Peyer's patch (tissue), 4 donors: ENCODE data around the gene SLC29A2. TPM values are rescaled to one million over a fixed set of nuclear protein-coding genes. Genes with fewer than 3 reads are reported as not detected.
A peak's percentile ranks its signal among the peaks of the same experiment; 100 is the strongest.
"Not testable (repeated sequence)": the region's sequence is repeated elsewhere in the genome, so short reads cannot be mapped to it uniquely, and the experiment has no call there.

Source experiments
- DNase-seq, 3 donors: peaks; one replicate each; pipeline ENCODE4 v3.0.0-alpha.2; 2017 to 2019
- H3K27ac ChIP-seq, 4 donors: fragments of 200-600 bp; sonication (generic); one replicate each; pipeline ENCODE4 v1.5.1; 2016 to 2019
- H3K27me3 ChIP-seq, 2 donors: fragments of 200-600 bp; sonication (generic); one replicate each; pipeline ENCODE4 v1.5.1; 2019
- H3K36me3 ChIP-seq, 3 donors: fragments of 200-600 bp; sonication (generic); one replicate each; pipeline ENCODE4 v1.5.1; 2016 to 2019
- H3K4me1 ChIP-seq, 4 donors: fragments of 200-600 bp; sonication (generic); one replicate each; pipeline ENCODE4 v1.5.1; 2016 to 2019
- H3K4me3 ChIP-seq, 4 donors: fragments of 200-600 bp; sonication (generic); 1 replicate in 3 of 4; 2 replicates in 1 of 4; pipeline ENCODE4 v1.5.1; 2016 to 2019; ENCODE audit warnings: mild to moderate bottlenecking in 1 of 4
- H3K9me3 ChIP-seq, 4 donors: fragments of 200-600 bp; sonication (generic); one replicate each; pipeline ENCODE4 v1.5.1; 2016 to 2019; ENCODE audit warnings: mild to moderate bottlenecking in 1 of 4
- CTCF ChIP-seq, 6 experiments: fragments of 450-650 bp in 4 of 6; fragments of 200-600 bp in 2 of 6; sonication (generic) in 1 of 6; IDR thresholded peaks; one replicate each; pipeline ENCODE4 v1.5.1; 2017 to 2019; ENCODE audit warnings: antibody characterized with exemption in 6 of 6, mild to moderate bottlenecking in 3 of 6, moderate library complexity in 1 of 6
- POLR2A ChIP-seq, 2 donors: fragments of 450-650 bp; IDR thresholded peaks; one replicate each; pipeline ENCODE4 v1.5.1; 2017; ENCODE audit warnings: antibody characterized with exemption in 2 of 2, mild to moderate bottlenecking in 2 of 2, moderate library complexity in 2 of 2
- total RNA-seq, 4 donors: library from RNA; depleted of rRNA; stranded (reverse); fragments of >200 nt; gene quantifications; one replicate each; pipeline ENCODE4 v1.1.0, GENCODE V29; 2016

Gene SLC29A2
- total RNA-seq, 4 donors from 2014 or later: 7.4 to 21.6 (median 17.1) TPM

DNA sequence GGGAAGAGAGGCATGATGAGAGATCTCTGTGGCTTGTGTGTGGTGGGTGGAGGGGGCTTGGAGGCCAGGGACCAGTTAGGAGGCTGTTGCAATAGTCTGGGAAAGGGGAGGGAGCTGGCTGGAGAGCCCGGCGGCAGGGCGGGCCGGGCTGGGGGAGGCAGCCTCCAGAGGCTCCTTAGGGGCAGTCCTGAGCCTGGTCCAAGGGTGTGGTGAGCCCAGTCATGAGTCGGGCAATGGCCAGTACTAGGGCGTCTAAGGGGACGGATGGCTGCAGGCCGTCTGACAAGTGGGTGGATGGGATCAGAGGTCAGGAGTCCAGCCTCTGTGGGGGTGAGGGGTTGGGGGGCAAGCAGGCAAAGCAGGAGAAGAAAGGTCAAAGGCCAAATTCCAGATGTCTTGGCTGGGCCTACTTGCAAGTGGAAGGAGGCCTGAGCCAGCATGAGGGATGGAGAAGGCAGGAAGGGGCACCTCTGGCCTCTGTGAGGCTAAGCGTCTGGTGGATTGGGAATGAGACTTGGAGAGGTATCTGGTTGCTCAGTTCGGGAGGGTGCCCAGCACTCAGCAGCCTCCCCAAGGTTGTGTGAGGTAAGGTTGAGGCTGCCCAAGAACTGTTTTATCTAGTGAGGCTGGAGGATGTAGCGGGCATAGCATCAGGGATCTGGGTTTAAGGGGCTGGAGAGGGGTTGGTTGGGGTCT lies 48.7 kb downstream of the SLC29A2 start:
- no peaks in the 10 kb centered on the region for H3K27me3 ChIP-seq
- no peaks in the 10 kb centered on the region for H3K9me3 ChIP-seq
- H3K4me3 ChIP-seq: no peak overlapping the region
- peaks cover 0 to 33% (median 11%) of the 10 kb centered on the region in 4 donors for H3K4me1 ChIP-seq
- TF ChIP-seq POLR2A (IDR thresholded peaks at IDR 0.05) (no peak), CTCF (IDR thresholded peaks at IDR 0.05) (no peak)
- no peak for DNase-seq
- H3K27ac ChIP-seq: no peak overlapping the region
- no peaks in the 10 kb centered on the region for H3K36me3 ChIP-seq

- Histone ChIP-seq H3K36me3 (no peaks in the 10 kb centered on the region), H3K27me3 (no peaks in the 10 kb centered on the region), H3K4me3 (no peak overlapping the region), H3K27ac (no peak overlapping the region), H3K9me3 (no peaks in the 10 kb centered on the region), H3K4me1 (peaks cover 0 to 30% (median 14%) of the 10 kb centered on the region in 4 donors)
- DNase-seq: no peak
- TF ChIP-seq CTCF (IDR thresholded peaks at IDR 0.05) (no peak), POLR2A (IDR thresholded peaks at IDR 0.05) (no peak)
These were observed 50.0 kb downstream of the SLC29A2 start for GRCh38 chr11:66321606-66322005.

DNA sequence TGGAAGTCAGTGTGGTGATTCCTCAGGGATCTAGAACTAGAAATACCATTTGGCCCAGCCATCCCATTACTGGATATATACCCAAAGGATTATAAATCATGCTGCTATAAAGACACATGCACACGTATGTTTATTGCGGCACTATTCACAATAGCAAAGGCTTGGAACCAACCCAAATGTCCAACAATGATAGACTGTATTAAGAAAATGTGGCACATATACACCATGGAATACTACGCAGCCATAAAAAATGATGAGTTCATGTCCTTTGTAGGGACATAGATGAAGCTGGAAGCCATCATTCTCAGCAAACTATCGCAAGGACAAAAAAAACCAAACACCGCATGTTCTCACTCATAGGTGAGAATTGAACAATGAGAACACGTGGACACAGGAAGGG lies 50.8 kb downstream of the SLC29A2 start:
- H3K4me3 ChIP-seq, H3K27ac ChIP-seq, H3K9me3 ChIP-seq, DNase-seq, H3K27me3 ChIP-seq, H3K36me3 ChIP-seq: not testable (repeated sequence)
- peaks cover 0 to 29% (median 14%) of the 10 kb centered on the region in 4 donors for H3K4me1 ChIP-seq

DNA sequence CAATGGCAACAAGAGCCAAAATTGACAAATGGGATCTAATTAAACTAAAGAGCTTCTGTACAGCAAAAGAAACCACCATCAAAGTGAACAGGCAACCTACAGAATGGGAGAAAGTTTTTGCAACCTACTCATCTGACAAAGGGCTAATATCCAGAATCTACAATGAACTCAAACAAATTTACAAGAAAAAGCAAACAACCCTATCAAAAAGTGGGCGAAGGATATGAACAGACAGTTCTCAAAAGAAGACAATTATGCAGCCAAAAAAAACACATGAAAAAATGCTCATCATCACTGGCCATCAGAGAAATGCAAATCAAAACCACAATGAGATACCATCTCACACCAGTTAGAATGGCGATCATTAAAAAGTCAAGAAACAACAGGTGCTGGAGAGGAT lies 51.3 kb downstream of the SLC29A2 start:
- H3K9me3 ChIP-seq, H3K36me3 ChIP-seq, H3K27ac ChIP-seq, H3K4me3 ChIP-seq, DNase-seq, H3K27me3 ChIP-seq: not testable (repeated sequence)
- peaks cover 0 to 29% (median 14%) of the 10 kb centered on the region in 4 donors for H3K4me1 ChIP-seq

- H3K36me3 ChIP-seq: no peaks in the 10 kb centered on the region
- TF ChIP-seq POLR2A (IDR thresholded peaks at IDR 0.05) (no peak), CTCF (IDR thresholded peaks at IDR 0.05) (no peak)
- DNase-seq: no peak
- H3K27me3 ChIP-seq: no peaks in the 10 kb centered on the region
- no peaks in the 10 kb centered on the region for H3K9me3 ChIP-seq
- H3K4me3 ChIP-seq: no peak overlapping the region
- H3K27ac ChIP-seq: peak overlapping the region; percentile 73 to 91 (median 83)
- H3K4me1 ChIP-seq: peaks cover 0 to 42% (median 15%) of the 10 kb centered on the region in 4 donors
These were observed 53.0 kb downstream of the SLC29A2 start for GRCh38 chr11:66318600-66318970.

DNA sequence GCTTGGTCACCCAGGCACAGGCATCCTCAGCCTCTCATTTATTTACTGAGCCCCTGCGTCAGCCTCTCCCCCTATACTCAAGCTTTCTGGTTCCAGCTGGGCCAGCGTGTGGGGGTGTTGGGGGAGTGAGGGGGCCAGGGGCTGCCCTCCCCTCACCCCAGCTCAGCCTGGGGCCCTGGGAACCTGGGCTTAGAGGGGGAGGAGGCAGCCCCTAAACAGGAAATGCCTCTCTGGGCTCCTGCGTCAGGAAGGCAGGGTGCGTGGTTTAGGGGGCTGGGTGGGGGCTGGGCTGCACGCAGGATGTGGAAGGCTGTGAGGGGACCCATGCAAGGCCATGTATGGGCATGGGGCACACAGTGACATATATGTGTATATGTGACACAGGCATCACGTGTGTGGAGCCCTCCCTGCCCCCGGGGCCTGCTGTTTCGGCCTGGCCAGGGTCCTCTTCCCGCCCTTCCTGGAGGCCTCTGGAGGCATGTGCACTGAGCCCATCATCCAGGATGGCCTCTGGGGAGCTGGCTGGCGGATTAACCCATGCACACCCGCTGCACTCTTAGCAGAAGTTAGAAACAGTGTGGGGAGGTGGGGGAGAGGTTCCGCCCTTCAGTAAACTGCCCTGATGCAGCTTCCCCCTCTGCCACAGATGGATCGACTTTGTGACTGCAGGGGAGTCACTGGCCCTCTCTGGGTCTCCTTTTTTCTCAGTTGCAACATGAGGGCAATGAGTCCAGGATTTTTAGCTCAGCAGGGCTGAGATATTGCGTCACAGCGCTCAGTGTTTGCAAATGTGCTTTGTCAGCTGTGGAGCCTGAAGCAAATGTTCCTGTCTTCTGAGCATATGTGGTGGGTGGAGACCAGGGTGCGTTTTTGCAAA lies 53.6 kb downstream of the SLC29A2 start:
- TF ChIP-seq POLR2A (IDR thresholded peaks at IDR 0.05) (no peak), CTCF (IDR thresholded peaks at IDR 0.05) (no peak)
- no peaks in the 10 kb centered on the region for H3K27me3 ChIP-seq
- peak in 2 of 3 donors; percentile 76 to 83 for DNase-seq
- H3K27ac ChIP-seq: peak overlapping the region; percentile 73 to 91 (median 83)
- H3K9me3 ChIP-seq: no peaks in the 10 kb centered on the region
- H3K36me3 ChIP-seq: no peaks in the 10 kb centered on the region
- peak overlapping the region in 1 of 4 donors; percentile 52 for H3K4me3 ChIP-seq
- peaks cover 4 to 48% (median 20%) of the 10 kb centered on the region in 4 donors for H3K4me1 ChIP-seq
